Neural progenitor cell (in vitro differentiated cells): ENCODE results near the gene TCEANC2. TPM values are rescaled to one million over a fixed set of nuclear protein-coding genes. Genes with fewer than 3 reads are reported as not detected.

Source experiments
- DNase-seq: peaks from one replicate; pipeline ENCODE4 v3.0.0-alpha.2; 2016; ENCODE audit warnings: low spot score
- H2AFZ ChIP-seq: fragments of 200-600 bp; sonication (generic); replicated peaks from 2 replicates; pipeline ENCODE4 v1.6.1; 2016; ENCODE audit warnings: antibody characterized with exemption
- H3F3A ChIP-seq: fragments of 200-600 bp; sonication (generic); 2 replicates; pipeline ENCODE4 v1.6.1; 2016; ENCODE audit warnings: antibody characterized with exemption, low read depth
- H3K27ac ChIP-seq: fragments of 200-600 bp; sonication (generic); 2 replicates; pipeline ENCODE4 v1.5.1; 2016; ENCODE audit warnings: mild to moderate bottlenecking
- H3K27me3 ChIP-seq: fragments of 200-600 bp; sonication (generic); 2 replicates; pipeline ENCODE4 v1.6.1; 2016; ENCODE audit warnings: mild to moderate bottlenecking, moderate library complexity
- H3K36me3 ChIP-seq: fragments of 200-600 bp; sonication (generic); 2 replicates; pipeline ENCODE4 v1.5.1; 2016
- H3K4me1 ChIP-seq: fragments of 200-600 bp; sonication (generic); 2 replicates; pipeline ENCODE4 v1.6.1; 2016; ENCODE audit warnings: mixed run types
- H3K4me2 ChIP-seq: fragments of 200-600 bp; sonication (generic); 2 replicates; pipeline ENCODE4 v1.6.1; 2016
- H3K4me3 ChIP-seq: fragments of 200-600 bp; sonication (generic); 2 replicates; pipeline ENCODE4 v1.5.1; 2016
- H3K79me2 ChIP-seq: fragments of 200-600 bp; sonication (generic); 2 replicates; pipeline ENCODE4 v1.6.1; 2016; ENCODE audit warnings: low read depth
- H3K9ac ChIP-seq: fragments of 200-600 bp; sonication (generic); 2 replicates; pipeline ENCODE4 v1.6.1; 2016
- H3K9me3 ChIP-seq: fragments of 200-600 bp; sonication (generic); 2 replicates; pipeline ENCODE4 v1.5.1; 2016; ENCODE audit warnings: low read depth
- H4K20me1 ChIP-seq: fragments of 200-600 bp; sonication (generic); 2 replicates; pipeline ENCODE4 v1.6.1; 2016; ENCODE audit warnings: low read depth
- H3K27ac Mint-ChIP-seq: 3 replicates; pipeline ENCODE4 v1.8.0; 2021; ENCODE audit warnings: mixed read lengths
- H3K27me3 Mint-ChIP-seq: 2 replicates; pipeline ENCODE4 v1.8.0; 2022; ENCODE audit warnings: low read depth, mild to moderate bottlenecking, inconsistent platforms, moderate library complexity, mixed read lengths; ENCODE audit not compliant: insufficient read depth
- H3K36me3 Mint-ChIP-seq: 3 replicates; pipeline ENCODE4 v1.8.0; 2021; ENCODE audit warnings: mixed read lengths
- H3K4me1 Mint-ChIP-seq: 3 replicates; pipeline ENCODE4 v1.8.0; 2021; ENCODE audit warnings: mixed read lengths
- H3K4me3 Mint-ChIP-seq: 3 replicates; pipeline ENCODE4 v1.8.0; 2021; ENCODE audit warnings: mild to moderate bottlenecking, moderate library complexity, mixed read lengths
- H3K9me3 Mint-ChIP-seq: 3 replicates; pipeline ENCODE4 v1.8.0; 2020; ENCODE audit warnings: mixed read lengths
- EZH2 ChIP-seq: fragments of 200-600 bp; sonication (generic); IDR thresholded peaks from 2 replicates; pipeline ENCODE4 v1.6.1; 2017; ENCODE audit warnings: antibody characterized with exemption, mild to moderate bottlenecking, moderate library complexity
- EZH2phosphoT487 ChIP-seq: fragments of 200-600 bp; sonication (generic); IDR thresholded peaks from 2 replicates; pipeline ENCODE4 v1.6.1; 2017; ENCODE audit warnings: antibody characterized with exemption
- total RNA-seq: library from RNA; depleted of rRNA; stranded (reverse); fragments of >200 nt; gene quantifications from 2 replicates; pipeline ENCODE4 v1.2.3, GENCODE V29; 2015; ENCODE audit warnings: low replicate concordance
- TF ChIP-seq, protein P1 (sequence below): fragments of 200-600 bp; sonication (generic); IDR thresholded peaks from 2 replicates; pipeline ENCODE4 v1.5.1; 2017; ENCODE audit warnings: antibody characterized with exemption, mild to moderate bottlenecking

TCEANC2 gene
- total RNA-seq, 1 donor from 2014 or later = 11.6 TPM

DNA sequence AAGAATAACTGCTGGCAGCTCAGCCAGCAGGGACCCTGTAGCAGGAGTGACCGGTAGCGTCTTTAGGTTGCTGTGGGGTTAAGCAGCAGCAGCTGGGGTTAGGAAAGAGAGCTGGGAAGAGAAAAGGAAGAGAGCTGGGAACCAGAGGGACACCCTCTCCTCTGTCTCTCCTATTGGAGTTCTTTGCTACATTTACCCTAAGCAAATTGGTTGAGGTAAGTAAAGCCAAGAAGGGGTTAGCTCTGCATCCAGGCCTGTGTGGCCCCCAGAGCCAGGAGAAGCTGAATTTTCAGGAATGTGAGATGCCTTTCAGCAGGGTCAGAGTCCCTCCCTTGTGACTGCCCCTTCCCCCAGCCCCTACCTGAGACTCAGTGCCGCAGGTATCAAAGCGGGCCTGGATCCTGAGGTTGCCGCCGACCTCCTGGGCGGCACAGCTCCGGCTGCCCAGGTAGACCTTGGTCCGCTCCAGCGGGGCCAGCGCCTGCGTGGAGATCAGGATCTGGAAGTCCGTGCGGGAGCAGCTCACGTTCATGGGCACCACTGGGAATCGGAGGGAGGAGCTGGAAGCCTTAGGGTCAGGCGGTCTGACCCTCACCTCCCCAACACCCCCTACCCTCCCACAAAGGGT, 83.0 kb downstream of the TCEANC2 start:
- TF ChIP-seq EZH2 (no peak), EZH2phosphoT487 (no peak)
- TF ChIP-seq, protein P1, sequence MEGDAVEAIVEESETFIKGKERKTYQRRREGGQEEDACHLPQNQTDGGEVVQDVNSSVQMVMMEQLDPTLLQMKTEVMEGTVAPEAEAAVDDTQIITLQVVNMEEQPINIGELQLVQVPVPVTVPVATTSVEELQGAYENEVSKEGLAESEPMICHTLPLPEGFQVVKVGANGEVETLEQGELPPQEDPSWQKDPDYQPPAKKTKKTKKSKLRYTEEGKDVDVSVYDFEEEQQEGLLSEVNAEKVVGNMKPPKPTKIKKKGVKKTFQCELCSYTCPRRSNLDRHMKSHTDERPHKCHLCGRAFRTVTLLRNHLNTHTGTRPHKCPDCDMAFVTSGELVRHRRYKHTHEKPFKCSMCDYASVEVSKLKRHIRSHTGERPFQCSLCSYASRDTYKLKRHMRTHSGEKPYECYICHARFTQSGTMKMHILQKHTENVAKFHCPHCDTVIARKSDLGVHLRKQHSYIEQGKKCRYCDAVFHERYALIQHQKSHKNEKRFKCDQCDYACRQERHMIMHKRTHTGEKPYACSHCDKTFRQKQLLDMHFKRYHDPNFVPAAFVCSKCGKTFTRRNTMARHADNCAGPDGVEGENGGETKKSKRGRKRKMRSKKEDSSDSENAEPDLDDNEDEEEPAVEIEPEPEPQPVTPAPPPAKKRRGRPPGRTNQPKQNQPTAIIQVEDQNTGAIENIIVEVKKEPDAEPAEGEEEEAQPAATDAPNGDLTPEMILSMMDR = no peak
- no peaks in the 10 kb centered on the region for H3K9me3 ChIP-seq
- H3K36me3 ChIP-seq = no peaks in the 10 kb centered on the region
- H3K27ac Mint-ChIP-seq = peak overlapping the region; percentile 98
- H3K27ac ChIP-seq = no peak overlapping the region
- peaks cover 9% of the 10 kb centered on the region for H3F3A ChIP-seq
- no peak overlapping the region for H3K4me3 ChIP-seq
- no peaks in the 10 kb centered on the region for H4K20me1 ChIP-seq
- H3K9ac ChIP-seq = no peak overlapping the region
- peaks cover 15% of the 10 kb centered on the region for H3K27me3 Mint-ChIP-seq
- peak overlapping the region; percentile 54 for H3K4me3 Mint-ChIP-seq
- no peaks in the 10 kb centered on the region for H3K27me3 ChIP-seq
- H3K4me2 ChIP-seq = peak overlapping the region; percentile 65
- no peaks in the 10 kb centered on the region for H3K36me3 Mint-ChIP-seq
- no peaks in the 10 kb centered on the region for H3K9me3 Mint-ChIP-seq
- peak overlapping the region; percentile 70 for H2AFZ ChIP-seq
- H3K4me1 Mint-ChIP-seq = peaks cover 45% of the 10 kb centered on the region
- peaks cover 26% of the 10 kb centered on the region for H3K4me1 ChIP-seq
- no peaks in the 10 kb centered on the region for H3K79me2 ChIP-seq
- peak; percentile 25 for DNase-seq

DNA sequence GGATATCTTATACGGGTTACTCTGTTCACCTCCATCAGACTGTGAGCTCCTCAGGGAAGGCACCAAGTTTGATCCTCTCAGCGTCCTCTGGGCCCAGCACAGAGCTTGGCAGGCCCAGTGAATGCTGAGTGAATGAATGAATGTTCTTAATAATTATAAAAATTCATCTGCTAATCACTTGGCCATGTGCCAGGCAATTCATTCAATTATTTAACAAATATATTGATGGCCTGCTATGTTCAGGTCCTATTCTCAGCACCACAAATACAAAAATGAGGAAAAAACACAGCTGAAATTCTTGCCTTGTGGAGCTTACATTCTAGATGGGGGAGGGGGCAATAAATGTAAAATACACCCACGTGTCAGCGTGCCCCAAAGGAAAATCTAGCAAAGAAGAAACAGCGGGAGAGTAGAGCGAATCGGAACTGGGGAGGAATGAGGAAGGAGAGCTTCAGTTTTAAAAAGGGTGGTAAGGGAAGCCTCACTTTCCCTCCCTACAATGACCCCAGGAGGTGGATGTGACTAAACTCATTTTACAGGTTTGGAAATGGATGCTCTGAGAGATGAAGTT, 83.6 kb downstream of the TCEANC2 start:
- Histone ChIP-seq H3F3A (peaks cover 9% of the 10 kb centered on the region), H3K36me3 (no peaks in the 10 kb centered on the region), H3K27ac (no peak overlapping the region), H3K27me3 (no peaks in the 10 kb centered on the region), H3K9ac (no peak overlapping the region), H4K20me1 (no peaks in the 10 kb centered on the region), H2AFZ (peak overlapping the region; percentile 12), H3K4me2 (no peak overlapping the region), H3K79me2 (no peaks in the 10 kb centered on the region), H3K4me1 (peaks cover 26% of the 10 kb centered on the region), H3K9me3 (no peaks in the 10 kb centered on the region), H3K4me3 (no peak overlapping the region)
- H3K9me3 Mint-ChIP-seq = no peaks in the 10 kb centered on the region
- H3K27ac Mint-ChIP-seq = peak overlapping the region; percentile 98
- peaks cover 49% of the 10 kb centered on the region for H3K4me1 Mint-ChIP-seq
- TF ChIP-seq EZH2phosphoT487 (no peak), EZH2 (no peak)
- TF ChIP-seq, protein P1 = no peak
- H3K36me3 Mint-ChIP-seq = no peaks in the 10 kb centered on the region
- peak overlapping the region; percentile 19 for H3K4me3 Mint-ChIP-seq
- DNase-seq = no peak
- peaks cover 13% of the 10 kb centered on the region for H3K27me3 Mint-ChIP-seq

DNA sequence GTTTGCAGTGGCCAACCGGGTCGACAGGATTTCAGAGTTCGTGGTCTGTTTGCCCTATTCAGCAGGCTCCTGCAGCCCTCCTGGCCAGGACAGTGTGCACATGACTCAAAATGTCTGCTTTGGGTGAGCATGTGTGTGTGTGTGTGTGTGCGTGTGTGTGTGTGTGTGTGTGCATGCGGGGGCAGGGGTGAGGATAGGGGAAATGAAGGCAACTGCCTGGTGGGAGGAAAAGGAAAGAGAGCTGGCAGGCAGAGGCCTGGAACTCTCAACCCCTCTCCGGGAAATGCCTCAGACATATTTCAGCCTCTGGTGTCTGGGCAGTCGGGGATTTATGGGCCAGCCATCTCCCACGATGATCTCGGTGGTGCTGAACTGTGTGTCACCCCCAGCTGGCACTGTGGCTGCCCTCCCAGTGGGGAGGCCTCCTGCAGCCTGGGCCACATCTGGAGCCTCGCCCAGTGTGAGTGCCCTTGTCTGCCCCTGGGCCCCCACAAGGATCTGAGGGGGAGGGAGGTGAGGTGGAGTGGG, 84.2 kb downstream of the TCEANC2 start:
- peaks cover 13% of the 10 kb centered on the region for H3K27me3 Mint-ChIP-seq
- H4K20me1 ChIP-seq = no peaks in the 10 kb centered on the region
- peak overlapping the region; percentile 98 for H3K27ac Mint-ChIP-seq
- no peaks in the 10 kb centered on the region for H3K36me3 Mint-ChIP-seq
- H3K4me1 ChIP-seq = peaks cover 26% of the 10 kb centered on the region
- no peak overlapping the region for H3K27ac ChIP-seq
- H3K9me3 ChIP-seq = no peaks in the 10 kb centered on the region
- H3K9me3 Mint-ChIP-seq = no peaks in the 10 kb centered on the region
- DNase-seq = no peak
- peak overlapping the region; percentile 19 for H3K4me3 Mint-ChIP-seq
- no peaks in the 10 kb centered on the region for H3K36me3 ChIP-seq
- no peaks in the 10 kb centered on the region for H3K27me3 ChIP-seq
- H3F3A ChIP-seq = peaks cover 9% of the 10 kb centered on the region
- H3K4me3 ChIP-seq = no peak overlapping the region
- no peak for TF ChIP-seq EZH2
- H3K79me2 ChIP-seq = no peaks in the 10 kb centered on the region
- no peak overlapping the region for H3K9ac ChIP-seq
- peak overlapping the region; percentile 12 for H2AFZ ChIP-seq
- no peak overlapping the region for H3K4me2 ChIP-seq
- peaks cover 49% of the 10 kb centered on the region for H3K4me1 Mint-ChIP-seq

DNA sequence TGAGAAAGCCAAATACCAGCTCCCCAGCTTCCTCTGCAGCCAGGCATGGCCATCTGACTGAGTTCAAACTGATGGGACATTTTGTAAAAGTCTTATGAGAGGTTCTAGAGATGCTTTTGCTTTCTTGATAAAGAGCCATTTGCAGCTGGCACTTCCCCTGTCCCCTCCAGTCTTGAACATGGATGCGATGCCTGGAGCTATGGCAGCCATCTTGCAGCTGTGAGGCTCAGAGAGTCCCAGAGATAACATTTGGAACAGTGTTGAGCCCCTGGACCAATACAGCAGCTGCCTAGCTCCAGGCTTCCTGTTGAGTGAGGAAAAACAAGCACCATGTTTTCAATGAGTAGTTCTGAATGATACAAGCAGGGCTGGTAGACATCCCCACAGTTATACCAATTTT, 85.6 kb downstream of the TCEANC2 start:
- Histone ChIP-seq H3K27ac (no peak overlapping the region), H3K9me3 (no peaks in the 10 kb centered on the region), H2AFZ (no peak overlapping the region), H3K9ac (no peak overlapping the region), H4K20me1 (no peaks in the 10 kb centered on the region), H3K4me2 (no peak overlapping the region), H3F3A (peaks cover 9% of the 10 kb centered on the region), H3K4me1 (peaks cover 26% of the 10 kb centered on the region), H3K4me3 (no peak overlapping the region), H3K79me2 (no peaks in the 10 kb centered on the region), H3K27me3 (no peaks in the 10 kb centered on the region), H3K36me3 (no peaks in the 10 kb centered on the region)
- TF ChIP-seq EZH2phosphoT487 (no peak), EZH2 (no peak)
- TF ChIP-seq, protein P1 = no peak
- Mint-ChIP-seq H3K4me1 (peaks cover 49% of the 10 kb centered on the region), H3K27me3 (peaks cover 13% of the 10 kb centered on the region), H3K27ac (no peak overlapping the region), H3K4me3 (no peak overlapping the region), H3K9me3 (peaks cover 2% of the 10 kb centered on the region), H3K36me3 (no peaks in the 10 kb centered on the region)
- DNase-seq = no peak
